Ovary (tissue), 9 donors: ENCODE measurements around the gene KRT8. TPM values are rescaled to one million over a fixed set of nuclear protein-coding genes. Genes with fewer than 3 reads are reported as not detected.

Source experiments
- DNase-seq, 5 donors: peaks; one replicate each; pipeline ENCODE4 v3.0.0-alpha.2; 2019 to 2020
- H3K27ac ChIP-seq, 2 donors: fragments of 200-600 bp; one replicate each; pipeline versions ENCODE4 v1.5.1 to v1.8.0; 2019 to 2022
- H3K27me3 ChIP-seq: fragments of 200-600 bp; one replicate; pipeline ENCODE4 v1.8.0; 2022
- H3K36me3 ChIP-seq: fragments of 200-600 bp; sonication (generic); one replicate; pipeline ENCODE4 v1.5.1; 2019
- H3K4me1 ChIP-seq: one replicate; pipeline ENCODE4 v1.8.1; 2013; ENCODE audit warnings: mild to moderate bottlenecking, moderate library complexity; ENCODE audit not compliant: insufficient read depth
- H3K4me3 ChIP-seq: fragments of 200-600 bp; sonication (generic); one replicate; pipeline ENCODE4 v1.5.1; 2017
- H3K9me3 ChIP-seq, 2 donors: fragments of 200-600 bp in 1 of 2; sonication (generic) in 1 of 2; one replicate each; pipeline versions ENCODE4 v1.5.1 to v1.8.1; 2013 to 2019; ENCODE audit warnings: mild to moderate bottlenecking in 1 of 2, moderate library complexity in 1 of 2
- EP300 ChIP-seq: sonication (generic); formaldehyde crosslinking; IDR thresholded peaks from one replicate; pipeline ENCODE4 v1.6.1; 2017; ENCODE audit warnings: antibody characterized with exemption
- POLR2A ChIP-seq: fragments of 450-650 bp; IDR thresholded peaks from one replicate; pipeline ENCODE4 v1.6.1; 2017; ENCODE audit warnings: antibody characterized with exemption, mild to moderate bottlenecking, moderate library complexity
- WGBS, 3 donors: extraction: QIAGEN DNeasy Blood & Tissue Kit in 1 of 3; methylation state at CpG; one replicate each; pipeline versions ENCODE4 v1.1.5 to v1.1.7; 2013 to 2017; 5-methylcytosine and 5-hydroxymethylcytosine counted together
- intact Hi-C, 4 donors: fragments of 100-400 bp; cut with DNase I; formaldehyde crosslinking; loops; one replicate each; pipeline versions ENCODE4 v1.11.0 to v1.15.1; 2022 to 2023
- polyA plus RNA-seq, 2 donors: library from polyadenylated mRNA; stranded (reverse); fragments of 200-250 nt in 1 of 2; fragments of 350-450 nt in 1 of 2; fragmentation: Illumina TruSeq in 1 of 2; extraction: RNeasy Lipid Tissue Mini Kit (QIAGEN cat#74804) in 1 of 2; gene quantifications; one replicate each; pipeline ENCODE4 v1.2.3, GENCODE V29; 2013 to 2014
- total RNA-seq, 7 donors: library from RNA; depleted of rRNA in 2 of 7; stranded (reverse); fragments of >200 nt in 2 of 7; fragmentation: NEBNext Ultra II Directional in 3 of 7; extraction: Animal tissue kit (Norgen Biotek cat#: 25700) in 3 of 7; gene quantifications; one replicate each; pipeline versions ENCODE4 v1.1.0 to v1.2.4, GENCODE V29; 2016 to 2023
- TF ChIP-seq, protein P1 (sequence below), 3 donors: fragments of 450-650 bp in 2 of 3; fragments of 200-600 bp in 1 of 3; IDR thresholded peaks; one replicate each; pipeline versions ENCODE4 v1.5.1 to v1.8.0; 2016 to 2022; ENCODE audit warnings: antibody characterized with exemption in 3 of 3, mild to moderate bottlenecking in 1 of 3
- donor health status: DM: no; HTN: no; CAD: no; lungs with moderate emphysema.
- donor health status: DM: no; HTN: no; CAD: no.
- donor health status: Bipolar disorder and iron deficiency.
- donor health status: DM: yes; HTN: yes; CAD: no.
- donor health status: DM: no; HTN: no; CAD: no.
- donor health status: DM: yes; HTN: yes; CAD: no.

Gene KRT8
- total and polyA plus RNA-seq, 9 donors: 2.7 to 663 (median 43.7) TPM

DNA sequence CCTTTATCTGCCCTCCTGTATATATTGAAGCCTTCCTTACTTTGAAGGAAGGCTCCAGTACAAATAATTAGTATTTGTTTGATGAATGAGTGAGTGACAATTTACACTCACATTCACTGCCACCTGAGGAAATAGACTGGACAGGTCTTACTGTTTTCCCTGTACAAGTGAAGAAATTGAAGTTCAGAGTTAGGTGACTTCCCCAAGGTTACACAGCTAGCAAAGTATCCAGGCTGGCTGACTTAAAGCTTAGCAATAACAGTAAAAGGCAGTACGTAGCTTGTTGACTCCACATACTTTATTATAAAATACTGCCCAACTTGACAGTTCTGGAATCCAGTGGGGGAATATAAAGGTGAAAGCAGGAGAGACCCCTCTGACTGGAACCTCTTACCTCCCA lies 41.5 kb upstream of the KRT8 start:
- H3K4me1 ChIP-seq: no peaks in the 10 kb centered on the region
- no peak overlapping the region for H3K4me3 ChIP-seq
- DNase-seq: no peak
- no peak for TF ChIP-seq POLR2A
- TF ChIP-seq EP300: no peak
- TF ChIP-seq, protein P1, sequence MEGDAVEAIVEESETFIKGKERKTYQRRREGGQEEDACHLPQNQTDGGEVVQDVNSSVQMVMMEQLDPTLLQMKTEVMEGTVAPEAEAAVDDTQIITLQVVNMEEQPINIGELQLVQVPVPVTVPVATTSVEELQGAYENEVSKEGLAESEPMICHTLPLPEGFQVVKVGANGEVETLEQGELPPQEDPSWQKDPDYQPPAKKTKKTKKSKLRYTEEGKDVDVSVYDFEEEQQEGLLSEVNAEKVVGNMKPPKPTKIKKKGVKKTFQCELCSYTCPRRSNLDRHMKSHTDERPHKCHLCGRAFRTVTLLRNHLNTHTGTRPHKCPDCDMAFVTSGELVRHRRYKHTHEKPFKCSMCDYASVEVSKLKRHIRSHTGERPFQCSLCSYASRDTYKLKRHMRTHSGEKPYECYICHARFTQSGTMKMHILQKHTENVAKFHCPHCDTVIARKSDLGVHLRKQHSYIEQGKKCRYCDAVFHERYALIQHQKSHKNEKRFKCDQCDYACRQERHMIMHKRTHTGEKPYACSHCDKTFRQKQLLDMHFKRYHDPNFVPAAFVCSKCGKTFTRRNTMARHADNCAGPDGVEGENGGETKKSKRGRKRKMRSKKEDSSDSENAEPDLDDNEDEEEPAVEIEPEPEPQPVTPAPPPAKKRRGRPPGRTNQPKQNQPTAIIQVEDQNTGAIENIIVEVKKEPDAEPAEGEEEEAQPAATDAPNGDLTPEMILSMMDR (IDR thresholded peaks at IDR 0.05): no peak
- WGBS, 3 donors: 33 to 65% (median 38%) methylated on average over 1 of the region's 1 CpG
- intact Hi-C loops: no loop called here
- H3K36me3 ChIP-seq: no peaks in the 10 kb centered on the region
- H3K27me3 ChIP-seq: no peaks in the 10 kb centered on the region
- no peak overlapping the region for H3K27ac ChIP-seq
- no peaks in the 10 kb centered on the region for H3K9me3 ChIP-seq

DNA sequence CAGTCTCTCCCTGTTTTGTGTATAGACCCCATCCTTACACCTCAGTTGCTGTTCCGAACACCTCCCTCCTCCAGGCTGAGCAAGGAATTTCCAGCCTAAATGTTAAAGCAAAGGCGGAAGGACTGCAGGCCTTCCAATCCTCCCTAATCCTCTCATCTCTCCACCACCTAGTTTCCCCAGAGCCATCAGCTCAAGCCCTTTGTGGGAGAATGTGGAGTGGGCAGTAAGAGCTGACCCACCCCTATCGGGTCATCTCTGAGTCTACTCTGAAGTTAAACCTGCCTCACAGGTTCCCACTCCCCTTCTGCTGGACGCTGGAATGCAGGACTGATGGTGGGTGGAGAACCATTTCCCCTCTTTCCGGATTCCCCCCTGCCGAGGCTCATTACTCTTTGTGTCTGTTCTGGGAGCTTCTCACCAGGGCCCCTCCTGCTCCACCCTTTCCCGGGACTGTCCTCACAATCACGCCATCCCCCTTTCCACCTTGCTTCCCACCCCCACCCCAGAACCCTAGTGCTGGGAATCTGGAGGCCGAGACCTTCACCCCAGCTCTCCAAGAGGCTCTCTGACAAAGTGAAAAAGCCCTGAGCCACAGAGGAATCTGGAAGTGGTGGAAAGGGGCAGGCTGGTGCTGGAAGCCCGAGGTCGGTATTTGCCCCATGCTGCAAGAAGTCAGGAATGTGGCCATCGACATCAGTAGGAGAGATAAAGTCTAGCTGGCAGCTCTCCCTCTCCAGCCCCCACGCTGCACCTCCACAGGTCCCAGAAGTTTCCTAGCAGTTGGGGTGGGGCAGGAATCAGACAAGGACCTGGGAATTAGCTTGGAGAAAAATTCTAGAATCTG lies 40.7 kb upstream of the KRT8 start:
- TF ChIP-seq POLR2A (no peak), EP300 (no peak)
- TF ChIP-seq, protein P1 (IDR thresholded peaks at IDR 0.05): no peak
- Histone ChIP-seq H3K4me1 (no peaks in the 10 kb centered on the region), H3K36me3 (no peaks in the 10 kb centered on the region), H3K9me3 (no peaks in the 10 kb centered on the region), H3K27ac (no peak overlapping the region), H3K4me3 (no peak overlapping the region), H3K27me3 (no peaks in the 10 kb centered on the region)
- WGBS, 3 donors: 37 to 42% (median 39%) methylated on average over 13 of the region's 13 CpGs
- intact Hi-C loops: no loop called here
- DNase-seq: no peak

DNA sequence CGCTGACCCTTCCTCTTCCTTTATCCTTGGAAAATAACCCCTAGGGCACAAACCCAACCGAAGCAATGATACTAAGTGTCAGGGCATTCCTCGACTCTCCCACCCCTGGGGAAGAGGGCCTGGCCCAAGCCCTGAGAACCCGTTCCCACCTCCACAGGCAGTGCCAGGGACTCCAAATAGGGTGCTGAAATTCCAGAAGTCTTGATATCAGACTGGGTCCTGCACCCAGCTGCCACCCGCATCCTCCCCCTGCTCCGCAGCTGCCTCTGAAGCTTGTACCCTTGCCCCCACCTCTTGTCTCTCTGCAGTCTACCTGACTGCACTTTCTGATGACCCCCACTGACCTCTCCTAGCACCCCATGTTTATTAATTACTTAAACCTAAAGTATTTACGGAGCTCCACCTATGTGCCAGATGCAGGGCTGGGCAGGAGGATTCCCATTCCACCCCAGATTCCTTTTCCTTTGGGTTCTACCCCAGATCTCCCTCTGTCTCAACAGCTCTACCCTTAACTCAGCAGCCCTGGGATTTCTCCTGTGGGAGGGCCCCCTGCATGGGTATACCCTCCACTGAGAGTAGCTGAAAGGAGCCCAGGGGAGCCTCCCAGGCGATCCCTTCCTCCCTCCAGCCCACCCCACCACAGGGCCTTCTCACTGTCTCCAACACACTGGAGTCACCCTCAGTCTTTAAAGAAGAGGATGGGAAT lies 40.0 kb upstream of the KRT8 start:
- no peak for TF ChIP-seq POLR2A
- no peak for TF ChIP-seq EP300
- TF ChIP-seq, protein P1 (IDR thresholded peaks at IDR 0.05): no peak
- H3K9me3 ChIP-seq: no peaks in the 10 kb centered on the region
- 91 to 96% (median 92%) methylated on average over 8 of the region's 8 CpGs for WGBS, 3 donors
- no peak overlapping the region for H3K4me3 ChIP-seq
- no peak overlapping the region for H3K27ac ChIP-seq
- H3K27me3 ChIP-seq: no peaks in the 10 kb centered on the region
- DNase-seq: no peak
- no peaks in the 10 kb centered on the region for H3K36me3 ChIP-seq
- intact Hi-C loops: loop anchor here in 1 of 4 donors (5.0 kb wide), 1 partner anchor 163 kb away; no protein-coding TSS in a partner anchor
- no peaks in the 10 kb centered on the region for H3K4me1 ChIP-seq

DNA sequence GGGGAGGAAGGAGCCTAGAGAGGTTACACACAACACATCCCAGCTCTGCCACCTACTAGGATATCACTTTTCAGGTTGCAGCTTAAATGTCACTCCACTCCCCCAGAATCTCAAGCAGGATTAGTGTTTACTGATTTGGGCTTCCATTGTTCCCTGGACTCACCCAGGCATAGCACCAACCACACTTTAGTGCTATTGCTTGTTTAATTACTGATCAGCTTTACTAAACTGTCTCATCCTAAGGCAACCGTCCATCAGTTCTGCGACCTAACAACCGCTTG lies 38.0 kb upstream of the KRT8 start:
- WGBS, 3 donors: 89 to 94% (median 92%) methylated on average over 3 of the region's 3 CpGs
- DNase-seq: no peak
- intact Hi-C loops: loop anchor here in 1 of 4 donors (5.0 kb wide), 1 partner anchor 161 kb away; no protein-coding TSS in a partner anchor
- Histone ChIP-seq H3K27me3 (no peaks in the 10 kb centered on the region), H3K9me3 (no peaks in the 10 kb centered on the region), H3K4me3 (no peak overlapping the region), H3K27ac (no peak overlapping the region), H3K4me1 (no peaks in the 10 kb centered on the region), H3K36me3 (no peaks in the 10 kb centered on the region)
- TF ChIP-seq POLR2A (no peak), EP300 (no peak)
- TF ChIP-seq, protein P1 (IDR thresholded peaks at IDR 0.05): no peak
